WI38 (cell line): Measurements from ENCODE around the gene KRT26.

ENCODE experiments used
- H3K4me3 ChIP-seq: 2 replicates; pipeline ENCODE4 v1.5.1; 2011; ENCODE audit warnings: low read depth, mild to moderate bottlenecking, control low read depth, low read length
- CTCF ChIP-seq: IDR thresholded peaks from 2 replicates; pipeline ENCODE4 v1.5.1; 2012; ENCODE audit warnings: low read depth, mild to moderate bottlenecking, control low read depth, low read length

The KRT26 gene

DNA sequence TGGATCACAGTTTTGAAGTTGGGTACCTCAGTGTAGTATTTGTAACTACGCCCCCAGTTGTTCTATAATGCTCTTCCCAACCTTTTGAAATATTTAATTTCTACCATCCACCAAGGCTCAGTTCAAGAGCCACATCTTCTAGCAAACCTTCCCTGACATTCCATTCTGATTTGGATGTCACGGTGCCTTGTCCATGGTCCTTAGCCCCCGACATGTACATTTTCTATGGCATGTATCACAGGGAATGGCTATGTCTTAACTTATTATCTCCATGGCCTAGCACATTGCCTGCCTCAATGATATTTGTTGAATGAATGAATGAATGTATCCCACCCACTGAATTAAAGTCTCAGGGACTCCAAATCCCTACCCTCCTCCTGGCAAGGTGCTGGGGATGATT lies 34.1 kb upstream of the KRT26 start:
- H3K4me3 ChIP-seq: no peak overlapping the region
- no peak for TF ChIP-seq CTCF

DNA sequence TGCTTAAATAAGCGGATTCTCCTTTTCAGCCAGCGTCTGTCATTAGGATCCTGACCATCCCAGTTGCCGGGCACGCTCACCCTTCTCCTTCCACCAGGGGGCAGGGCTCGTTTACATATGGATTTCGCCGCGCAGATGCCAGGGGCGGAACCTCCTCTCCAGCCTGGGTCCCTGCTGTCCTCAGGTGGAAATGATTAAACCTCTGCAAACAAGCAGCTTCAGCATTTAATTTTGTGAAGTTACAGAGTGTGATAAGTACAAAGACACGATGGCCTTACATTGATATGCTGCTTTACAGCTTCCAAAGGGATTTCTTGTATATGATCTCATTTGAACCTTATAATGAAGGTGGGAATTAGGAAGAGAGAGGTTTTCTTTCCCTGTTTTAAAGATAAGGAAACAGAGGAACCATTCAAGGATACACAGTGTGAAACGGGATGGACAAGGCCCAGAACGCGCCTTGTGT lies 31.6 kb upstream of the KRT26 start:
- H3K4me3 ChIP-seq: no peak overlapping the region
- TF ChIP-seq CTCF: peak; percentile 91

DNA sequence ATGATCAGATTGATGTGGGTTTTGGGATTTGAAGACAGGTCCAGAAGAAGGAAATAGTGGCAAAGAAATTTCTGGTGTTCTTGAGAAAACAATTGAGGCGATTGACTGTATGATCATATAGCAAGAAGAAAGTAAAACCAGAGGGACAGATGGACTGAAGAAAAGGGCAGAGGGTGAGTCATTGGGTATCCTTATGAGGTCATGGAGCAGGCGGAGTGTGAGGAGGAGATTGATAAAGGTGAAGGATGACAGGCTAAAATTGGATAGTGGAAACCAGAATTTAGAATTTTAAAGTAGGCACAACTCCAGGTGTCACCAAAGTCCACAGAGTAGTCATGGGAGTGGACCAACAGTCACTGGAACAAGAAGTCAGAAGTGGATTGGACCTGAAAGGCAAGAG lies 29.2 kb upstream of the KRT26 start:
- no peak overlapping the region for H3K4me3 ChIP-seq
- no peak for TF ChIP-seq CTCF

GRCh38 chr17:40800381-40800780 lies 28.4 kb upstream of the KRT26 start:
- H3K4me3 ChIP-seq: no peak overlapping the region
- TF ChIP-seq CTCF: no peak

DNA sequence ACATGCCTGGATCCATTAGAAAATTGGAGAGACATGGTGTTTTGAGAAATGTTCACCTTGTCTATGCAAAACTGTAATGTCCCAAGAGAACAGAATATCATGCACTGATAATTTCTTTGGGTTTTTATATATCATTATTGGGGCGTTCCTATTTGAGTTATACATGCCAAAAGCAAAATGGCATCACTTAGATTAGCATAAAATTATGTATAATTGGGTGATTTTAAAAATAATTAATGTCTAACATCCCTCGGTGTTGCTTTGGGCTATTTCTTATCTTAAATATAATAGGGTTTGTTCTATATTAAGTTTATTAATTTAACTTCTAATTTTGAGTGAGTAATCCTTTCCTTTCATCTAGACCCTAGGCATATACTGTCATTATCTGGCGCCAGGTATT lies 27.9 kb upstream of the KRT26 start, which contains the start of gene KRT28:
TSS of gene KRT28 (minus strand) at position 101 of the 400 bp plus-strand sequence. CDS start at position 35, 66 bp downstream.
- no peak for TF ChIP-seq CTCF
- no peak within 1 kb of the TSS for H3K4me3 ChIP-seq

GRCh38 chr17:40796846-40797245 lies 24.8 kb upstream of the KRT26 start:
- no peak for TF ChIP-seq CTCF
- H3K4me3 ChIP-seq: no peak overlapping the region

DNA sequence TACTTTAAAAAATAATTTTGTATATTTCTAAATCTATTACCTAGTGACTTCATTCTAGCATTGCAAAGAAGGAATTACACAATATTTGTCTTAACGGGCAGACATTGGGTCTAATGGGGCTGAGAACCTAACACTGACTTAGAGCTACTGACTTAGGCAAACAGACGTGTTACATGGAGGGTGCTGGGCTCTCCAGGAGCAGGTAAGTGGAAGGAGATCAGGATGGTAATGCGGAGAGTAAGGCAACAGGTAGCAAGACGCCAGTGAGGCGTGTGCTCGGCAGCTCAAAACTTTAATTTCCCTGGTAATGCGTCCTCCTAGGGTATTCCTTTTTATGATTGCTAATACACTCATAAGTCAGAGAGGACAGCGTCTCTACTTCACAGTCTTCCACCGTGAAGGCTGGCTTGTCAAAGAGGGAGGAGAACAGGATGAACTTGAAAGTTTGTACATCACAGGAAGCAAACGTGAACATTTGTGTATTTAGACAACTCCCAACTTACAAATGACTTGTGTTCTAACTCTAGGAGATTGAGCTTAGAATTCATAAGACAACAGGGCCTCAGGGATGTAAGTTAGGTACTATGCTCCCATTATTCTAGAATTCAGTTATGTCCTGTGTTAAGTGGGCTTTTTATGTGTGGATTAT lies 23.1 kb upstream of the KRT26 start:
- no peak overlapping the region for H3K4me3 ChIP-seq
- no peak for TF ChIP-seq CTCF
